ENCODE results near the gene NMS.

GRCh38 chr2:100509066-100509465 lies 38.8 kb downstream of the NMS start:
- no peak for TF ChIP-seq GATA2 (IDR thresholded peaks at IDR 0.05; ENCODE audit: low read depth, low read length)
- no peak for TF ChIP-seq GATA3 (IDR thresholded peaks at IDR 0.05; ENCODE audit: low read depth, low read length)

Data from SH-SY5Y (cell line).